SK-N-SH treated with all-trans-retinoic acid at 6 μM for 48 hours (cell line): Measurements from ENCODE around the gene GALNT17.

ENCODE experiments used
- ATAC-seq: fragments of 200-7000 bp; cut with Tn5 transposase; 3 replicates; pipeline ENCODE4 v1.9.1; 2020; ENCODE audit warnings: mild to moderate bottlenecking, moderate library complexity
- ARNTL ChIP-seq: fragments of 450-650 bp; formaldehyde crosslinking; IDR thresholded peaks from 2 replicates; pipeline ENCODE4 v1.5.0; 2020; ENCODE audit warnings: low read depth, mild to moderate bottlenecking, moderate library complexity, borderline replicate concordance
- BACH2 ChIP-seq: fragments of 250-450 bp; sonication (Bioruptor Pico); IDR thresholded peaks from 2 replicates; pipeline ENCODE4 v1.9.0; 2021; ENCODE audit warnings: mild to moderate bottlenecking, borderline replicate concordance
- CSDC2 ChIP-seq: fragments of 250-450 bp; sonication (Bioruptor Pico); IDR thresholded peaks from 2 replicates; pipeline ENCODE4 v1.5.0; 2020; ENCODE audit warnings: mild to moderate bottlenecking, moderate library complexity
- CSRNP3 ChIP-seq: fragments of 250-450 bp; sonication (Bioruptor Pico); IDR thresholded peaks from 2 replicates; pipeline ENCODE4 v1.5.1; 2021; ENCODE audit warnings: mild to moderate bottlenecking, moderate library complexity
- ESRRG ChIP-seq: fragments of 250-450 bp; sonication (Bioruptor Pico); IDR thresholded peaks from 2 replicates; pipeline ENCODE4 v1.6.1; 2021; ENCODE audit warnings: mild to moderate bottlenecking
- GLIS3 ChIP-seq: fragments of 250-450 bp; sonication (Bioruptor Pico); IDR thresholded peaks from 2 replicates; pipeline ENCODE4 v1.5.0; 2020; ENCODE audit warnings: mild to moderate bottlenecking, moderate library complexity
- ISL1 ChIP-seq: fragments of 250-450 bp; sonication (Bioruptor Pico); IDR thresholded peaks from 2 replicates; pipeline ENCODE4 v2.1.2; 2022; ENCODE audit warnings: mild to moderate bottlenecking, moderate library complexity
- OSR1 ChIP-seq: fragments of 250-450 bp; sonication (Bioruptor Pico); IDR thresholded peaks from 2 replicates; pipeline ENCODE4 v1.8.0; 2022; ENCODE audit warnings: moderate library complexity, mild to moderate bottlenecking, inconsistent platforms
- PATZ1 ChIP-seq: fragments of 250-450 bp; sonication (Bioruptor Pico); IDR thresholded peaks from 2 replicates; pipeline ENCODE4 v1.8.0; 2020; ENCODE audit warnings: mild to moderate bottlenecking, moderate library complexity, borderline replicate concordance
- PPARA ChIP-seq: fragments of 250-450 bp; sonication (Bioruptor Pico); IDR thresholded peaks from 2 replicates; pipeline ENCODE4 v1.5.0; 2020; ENCODE audit warnings: mild to moderate bottlenecking, borderline replicate concordance
- RARB ChIP-seq: fragments of 250-450 bp; sonication (Bioruptor Pico); IDR thresholded peaks from 2 replicates; pipeline ENCODE4 v1.8.0; 2021; ENCODE audit warnings: mild to moderate bottlenecking, moderate library complexity
- SNAI2 ChIP-seq: fragments of 250-450 bp; sonication (Bioruptor Pico); IDR thresholded peaks from 2 replicates; pipeline ENCODE4 v1.5.0; 2020; ENCODE audit warnings: mild to moderate bottlenecking, moderate library complexity
- TCF4 ChIP-seq: fragments of 250-450 bp; sonication (Bioruptor Pico); IDR thresholded peaks from 2 replicates; pipeline ENCODE4 v1.8.0; 2021; ENCODE audit warnings: mild to moderate bottlenecking, moderate library complexity, borderline replicate concordance
- TOX ChIP-seq: fragments of 250-450 bp; sonication (Bioruptor Pico); IDR thresholded peaks from 2 replicates; pipeline ENCODE4 v1.8.0; 2021; ENCODE audit warnings: mild to moderate bottlenecking, moderate library complexity, borderline replicate concordance
- TSHZ2 ChIP-seq: fragments of 250-450 bp; sonication (Bioruptor Pico); IDR thresholded peaks from 2 replicates; pipeline ENCODE4 v1.5.0; 2020; ENCODE audit warnings: mild to moderate bottlenecking, moderate library complexity
- ZC3H10 ChIP-seq: fragments of 250-450 bp; sonication (Bioruptor Pico); IDR thresholded peaks from 2 replicates; pipeline ENCODE4 v1.5.1; 2021; ENCODE audit warnings: mild to moderate bottlenecking, moderate library complexity
- ZFP3 ChIP-seq: fragments of 250-450 bp; sonication (Bioruptor Pico); IDR thresholded peaks from 2 replicates; pipeline ENCODE4 v1.5.0; 2020; ENCODE audit warnings: mild to moderate bottlenecking, moderate library complexity
- ZFP30 ChIP-seq: fragments of 450-650 bp; formaldehyde crosslinking; IDR thresholded peaks from 2 replicates; pipeline ENCODE4 v1.5.0; 2022; ENCODE audit warnings: mild to moderate bottlenecking, moderate library complexity
- ZNF565 ChIP-seq: fragments of 450-650 bp; formaldehyde crosslinking; conservative IDR thresholded peaks from 2 replicates; pipeline ENCODE4 v1.5.0; 2020; ENCODE audit warnings: low read depth, mild to moderate bottlenecking, moderate library complexity
- ZNF70 ChIP-seq: fragments of 450-650 bp; formaldehyde crosslinking; IDR thresholded peaks from 2 replicates; pipeline ENCODE4 v1.5.0; 2020; ENCODE audit warnings: mild to moderate bottlenecking, moderate library complexity
- ZNF8 ChIP-seq: fragments of 450-650 bp; formaldehyde crosslinking; IDR thresholded peaks from 2 replicates; pipeline ENCODE4 v1.5.0; 2020; ENCODE audit warnings: mild to moderate bottlenecking, moderate library complexity
- TF ChIP-seq, protein P1 (sequence below): fragments of 250-450 bp; sonication (Bioruptor Pico); IDR thresholded peaks from 2 replicates; pipeline ENCODE4 v1.5.1; 2020; ENCODE audit warnings: low read depth, mild to moderate bottlenecking, moderate library complexity

GALNT17 gene

GRCh38 chr7:71511361-71511807 lies 379.4 kb downstream of the GALNT17 start:
- TF ChIP-seq PATZ1 (CRISPR knock-in tag) (no peak), TSHZ2 (no peak), TOX (CRISPR knock-in tag) (no peak), PPARA (CRISPR knock-in tag) (no peak), OSR1 (no peak), BACH2 (CRISPR knock-in tag) (no peak), ZNF70 (no peak), RARB (no peak), ZFP30 (CRISPR knock-in tag) (no peak)
- no peak for ATAC-seq

- TF ChIP-seq ESRRG (CRISPR knock-in tag) = no peak
- no peak for TF ChIP-seq TOX (CRISPR knock-in tag)
- TF ChIP-seq ARNTL (CRISPR knock-in tag) = no peak
- no peak for TF ChIP-seq ZC3H10
- no peak for TF ChIP-seq TSHZ2
- no peak for TF ChIP-seq ZNF70
- no peak for TF ChIP-seq OSR1
- TF ChIP-seq CSRNP3 (CRISPR knock-in tag) = no peak
- TF ChIP-seq ISL1 = no peak
- no peak for TF ChIP-seq BACH2 (CRISPR knock-in tag)
- no peak for TF ChIP-seq ZNF8 (CRISPR knock-in tag)
- no peak for TF ChIP-seq GLIS3
- TF ChIP-seq PPARA (CRISPR knock-in tag) = no peak
- no peak for TF ChIP-seq RARB
- no peak for TF ChIP-seq SNAI2
- TF ChIP-seq, protein P1, sequence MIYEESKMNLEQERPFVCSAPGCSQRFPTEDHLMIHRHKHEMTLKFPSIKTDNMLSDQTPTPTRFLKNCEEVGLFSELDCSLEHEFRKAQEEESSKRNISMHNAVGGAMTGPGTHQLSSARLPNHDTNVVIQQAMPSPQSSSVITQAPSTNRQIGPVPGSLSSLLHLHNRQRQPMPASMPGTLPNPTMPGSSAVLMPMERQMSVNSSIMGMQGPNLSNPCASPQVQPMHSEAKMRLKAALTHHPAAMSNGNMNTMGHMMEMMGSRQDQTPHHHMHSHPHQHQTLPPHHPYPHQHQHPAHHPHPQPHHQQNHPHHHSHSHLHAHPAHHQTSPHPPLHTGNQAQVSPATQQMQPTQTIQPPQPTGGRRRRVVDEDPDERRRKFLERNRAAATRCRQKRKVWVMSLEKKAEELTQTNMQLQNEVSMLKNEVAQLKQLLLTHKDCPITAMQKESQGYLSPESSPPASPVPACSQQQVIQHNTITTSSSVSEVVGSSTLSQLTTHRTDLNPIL (CRISPR knock-in tag) = no peak
- TF ChIP-seq, all 23 proteins: peak for 0
- ATAC-seq = no peak
These were observed 386.2 kb downstream of the GALNT17 start for GRCh38 chr7:71517940-71518699.

- no peak for ATAC-seq
- TF ChIP-seq ZFP30 (CRISPR knock-in tag) = no peak
- no peak for TF ChIP-seq ZNF565
- TF ChIP-seq PATZ1 (CRISPR knock-in tag) = no peak
- no peak for TF ChIP-seq TCF4 (CRISPR knock-in tag)
- no peak for TF ChIP-seq ISL1
- no peak for TF ChIP-seq SNAI2
- TF ChIP-seq CSDC2 = no peak
- TF ChIP-seq GLIS3 = no peak
- TF ChIP-seq, protein P1 (CRISPR knock-in tag) = no peak
- TF ChIP-seq BACH2 (CRISPR knock-in tag) = no peak
- no peak for TF ChIP-seq ZFP3
- TF ChIP-seq RARB = no peak
- no peak for TF ChIP-seq PPARA (CRISPR knock-in tag)
These were observed 386.9 kb downstream of the GALNT17 start for GRCh38 chr7:71518880-71519279.
